Middle frontal gyrus (tissue), 1 donor: Measurements from ENCODE around the gene BCKDHA.
"Not testable (repeated sequence)": the region's sequence is repeated elsewhere in the genome, so short reads cannot be mapped to it uniquely, and the experiment has no call there.

ENCODE experiments used
- DNase-seq: peaks from one replicate; pipeline ENCODE4 v3.0.0-alpha.2; 2015; ENCODE audit warnings: low spot score; ENCODE audit errors: extremely low spot score

The BCKDHA gene

GRCh38 chr19:41443813-41444455, 46.3 kb downstream of the BCKDHA start:
- DNase-seq = no peak

GRCh38 chr19:41445575-41445974, 48.0 kb downstream of the BCKDHA start:
- no peak for DNase-seq

GRCh38 chr19:41447732-41448332, 50.2 kb downstream of the BCKDHA start:
- no peak for DNase-seq

- DNase-seq = no peak
These were observed 51.7 kb downstream of the BCKDHA start for GRCh38 chr19:41449079-41449864.

- DNase-seq = no peak
These were observed 52.2 kb downstream of the BCKDHA start for GRCh38 chr19:41449865-41450178.

GRCh38 chr19:41452584-41453275, 55.1 kb downstream of the BCKDHA start:
- DNase-seq = no peak

GRCh38 chr19:41455936-41456335, 58.3 kb downstream of the BCKDHA start:
- no peak for DNase-seq

GRCh38 chr19:41456342-41456918, 58.8 kb downstream of the BCKDHA start:
- no peak for DNase-seq

- DNase-seq = no peak
These were observed 59.6 kb downstream of the BCKDHA start for GRCh38 chr19:41457241-41457640.

GRCh38 chr19:41462497-41462896, 64.9 kb downstream of the BCKDHA start:
- DNase-seq = no peak

- not testable (repeated sequence) for DNase-seq
These were observed 65.9 kb downstream of the BCKDHA start for GRCh38 chr19:41463257-41464256.
